ENCODE data around the gene TRIM7. TPM values are rescaled to one million over a fixed set of nuclear protein-coding genes. Genes with fewer than 3 reads are reported as not detected.

The TRIM7 gene
- total RNA-seq, 2 donors from 2014 or later, result 11.5 to 17.9 TPM

DNA sequence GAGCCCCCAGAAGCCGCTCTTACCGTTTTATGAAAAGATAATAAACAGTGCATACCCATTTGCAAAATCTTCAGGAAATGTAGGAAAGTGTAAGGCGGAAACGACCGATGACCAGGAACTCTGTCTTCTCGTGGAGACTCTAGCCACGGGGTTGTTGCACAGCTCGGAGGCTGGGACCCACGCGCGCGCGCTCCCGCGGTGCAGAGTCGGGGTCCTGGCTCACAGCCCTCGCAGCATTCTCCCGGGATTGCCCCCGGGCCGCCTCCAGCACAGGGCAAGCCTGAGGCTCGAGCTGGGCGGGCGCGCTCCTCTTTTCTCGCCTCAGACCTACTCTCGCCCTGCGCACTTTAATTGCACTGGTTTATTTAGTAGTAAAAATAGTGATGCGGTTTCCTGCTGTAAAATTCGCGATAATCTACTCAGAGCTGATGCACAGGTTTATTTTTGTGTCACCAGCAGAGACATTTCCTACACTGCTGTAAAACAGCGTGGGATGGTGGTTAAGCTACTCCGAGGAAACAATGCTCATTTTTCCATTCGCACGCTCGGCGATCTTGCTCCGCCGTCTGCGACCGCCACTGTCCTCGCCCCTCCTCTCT lies 15.5 kb downstream of the TRIM7 start:
- Histone ChIP-seq H3K4me3 (peak overlapping the region; percentile 58 to 82), H3K9me3 (no peaks in the 10 kb centered on the region), H3K36me3 (replicated peaks in 1 of 2; ENCODE audit: insufficient read depth in 1 of 2, low read depth in 2 of 2) (no peaks in the 10 kb centered on the region), H3K4me1 (peaks cover 40% of the 10 kb centered on the region), H3K27me3 (no peaks in the 10 kb centered on the region), H3K27ac (peak overlapping the region; percentile 41 to 92 (median 80))
- ATAC-seq (no peak), DNase-seq (peak in 3 of 4 donors; percentile 33 to 35 (median 33))
- TF ChIP-seq, protein P1, sequence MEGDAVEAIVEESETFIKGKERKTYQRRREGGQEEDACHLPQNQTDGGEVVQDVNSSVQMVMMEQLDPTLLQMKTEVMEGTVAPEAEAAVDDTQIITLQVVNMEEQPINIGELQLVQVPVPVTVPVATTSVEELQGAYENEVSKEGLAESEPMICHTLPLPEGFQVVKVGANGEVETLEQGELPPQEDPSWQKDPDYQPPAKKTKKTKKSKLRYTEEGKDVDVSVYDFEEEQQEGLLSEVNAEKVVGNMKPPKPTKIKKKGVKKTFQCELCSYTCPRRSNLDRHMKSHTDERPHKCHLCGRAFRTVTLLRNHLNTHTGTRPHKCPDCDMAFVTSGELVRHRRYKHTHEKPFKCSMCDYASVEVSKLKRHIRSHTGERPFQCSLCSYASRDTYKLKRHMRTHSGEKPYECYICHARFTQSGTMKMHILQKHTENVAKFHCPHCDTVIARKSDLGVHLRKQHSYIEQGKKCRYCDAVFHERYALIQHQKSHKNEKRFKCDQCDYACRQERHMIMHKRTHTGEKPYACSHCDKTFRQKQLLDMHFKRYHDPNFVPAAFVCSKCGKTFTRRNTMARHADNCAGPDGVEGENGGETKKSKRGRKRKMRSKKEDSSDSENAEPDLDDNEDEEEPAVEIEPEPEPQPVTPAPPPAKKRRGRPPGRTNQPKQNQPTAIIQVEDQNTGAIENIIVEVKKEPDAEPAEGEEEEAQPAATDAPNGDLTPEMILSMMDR (IDR thresholded peaks at IDR 0.05), result no peak
- TF ChIP-seq POLR2A (IDR thresholded peaks at IDR 0.05), result peak in 1 of 3 donors; percentile 8
- 0 to 1% methylated on average over 27 to 41 of the region's 41 CpGs for WGBS, 2 donors
- intact Hi-C loops (cut with DNase I), result no loop called here

DNA sequence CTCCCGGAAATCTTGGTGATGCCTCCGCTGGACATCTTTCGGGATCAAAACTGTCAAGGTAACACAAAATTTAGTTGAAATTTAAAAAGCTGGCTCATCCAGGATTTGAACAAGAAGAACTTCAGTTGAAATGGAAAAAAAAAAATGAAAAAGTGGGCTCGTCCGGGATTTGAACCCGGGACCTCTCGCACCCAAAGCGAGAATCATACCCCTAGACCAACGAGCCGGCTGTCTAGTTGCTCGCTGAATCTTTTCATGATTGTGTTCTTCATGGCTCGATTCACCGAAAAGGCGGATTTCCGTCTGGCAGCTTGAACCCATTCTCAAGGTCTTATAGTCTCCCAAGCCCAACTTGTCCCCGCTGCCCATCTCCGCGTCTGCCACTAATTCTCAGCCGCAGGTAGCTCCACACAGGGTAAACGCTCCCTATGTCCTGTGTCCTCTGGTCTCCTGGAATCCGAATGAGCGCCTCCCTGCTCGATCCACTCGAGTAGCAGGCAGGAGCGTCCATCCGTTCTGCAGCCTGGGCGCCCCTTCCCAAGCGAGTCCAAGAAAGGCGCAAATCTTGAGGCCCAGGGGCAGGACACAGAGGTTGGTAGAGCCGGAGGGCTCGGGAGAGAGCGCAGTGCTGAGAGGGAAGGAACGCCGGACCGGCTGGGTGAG lies 16.2 kb downstream of the TRIM7 start:
- Histone ChIP-seq H3K36me3 (replicated peaks in 1 of 2; ENCODE audit: insufficient read depth in 1 of 2, low read depth in 2 of 2) (no peaks in the 10 kb centered on the region), H3K9me3 (no peaks in the 10 kb centered on the region), H3K4me1 (peaks cover 43% of the 10 kb centered on the region), H3K27me3 (no peaks in the 10 kb centered on the region), H3K4me3 (peak overlapping the region; percentile 58 to 82), H3K27ac (peak overlapping the region; percentile 59 to 92 (median 80))
- WGBS, 2 donors, result 0% methylated on average over 23 to 35 of the region's 35 CpGs
- peak; percentile 23 for ATAC-seq
- TF ChIP-seq POLR2A (IDR thresholded peaks at IDR 0.05), result no peak
- intact Hi-C loops (cut with DNase I), result no loop called here
- DNase-seq, result peak; percentile 82 to 84 (median 83)

DNA sequence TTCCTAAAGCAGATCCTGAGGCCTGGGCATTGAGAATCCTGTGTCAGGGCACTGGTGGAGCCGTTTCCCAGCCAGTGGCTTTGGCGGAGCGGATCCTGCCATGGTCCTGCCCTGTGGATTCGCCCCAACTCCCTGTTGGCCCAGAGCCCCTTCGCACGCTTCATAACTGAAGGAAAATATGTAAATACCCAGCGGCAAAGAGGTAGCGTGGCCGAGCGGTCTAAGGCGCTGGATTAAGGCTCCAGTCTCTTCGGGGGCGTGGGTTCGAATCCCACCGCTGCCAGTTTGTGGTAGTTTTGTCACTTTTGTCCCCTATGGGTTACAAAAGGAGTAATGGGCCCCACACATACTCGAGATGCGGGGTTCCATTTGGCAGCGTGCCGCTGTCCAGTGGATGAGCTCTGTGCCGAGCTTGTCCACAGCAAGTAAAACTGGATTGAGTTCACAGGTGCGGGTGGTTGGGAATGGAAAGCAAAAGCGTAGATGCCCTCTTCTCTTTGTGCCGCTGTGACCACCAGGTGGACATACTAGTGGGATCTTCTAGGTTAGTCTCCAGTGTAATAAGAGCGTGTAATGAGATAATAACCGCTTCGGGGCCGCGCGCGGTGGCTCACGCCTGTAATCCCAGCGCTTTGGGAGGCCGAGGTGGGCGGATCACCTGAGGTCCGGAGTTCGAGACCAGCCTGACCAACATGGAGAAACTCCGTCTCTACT lies 17.3 kb downstream of the TRIM7 start:
- no peak overlapping the region for H3K4me3 ChIP-seq
- H3K27ac ChIP-seq, result peak overlapping the region; percentile 35 to 92 (median 80)
- WGBS, 2 donors, result 1 to 2% methylated on average over 31 to 37 of the region's 37 CpGs
- ATAC-seq, result peak; percentile 17
- intact Hi-C loops (cut with DNase I), result no loop called here
- DNase-seq, result peak; percentile 80 to 87 (median 83)
- H3K36me3 ChIP-seq (replicated peaks in 1 of 2; ENCODE audit: insufficient read depth in 1 of 2, low read depth in 2 of 2), result no peaks in the 10 kb centered on the region
- no peaks in the 10 kb centered on the region for H3K9me3 ChIP-seq
- no peaks in the 10 kb centered on the region for H3K27me3 ChIP-seq
- H3K4me1 ChIP-seq, result peaks cover 39% of the 10 kb centered on the region
- TF ChIP-seq, protein P1 (IDR thresholded peaks at IDR 0.05), result peak in 3 of 7 experiments; percentile 23 to 44 (median 36)
- no peak for TF ChIP-seq POLR2A (IDR thresholded peaks at IDR 0.05)

DNA sequence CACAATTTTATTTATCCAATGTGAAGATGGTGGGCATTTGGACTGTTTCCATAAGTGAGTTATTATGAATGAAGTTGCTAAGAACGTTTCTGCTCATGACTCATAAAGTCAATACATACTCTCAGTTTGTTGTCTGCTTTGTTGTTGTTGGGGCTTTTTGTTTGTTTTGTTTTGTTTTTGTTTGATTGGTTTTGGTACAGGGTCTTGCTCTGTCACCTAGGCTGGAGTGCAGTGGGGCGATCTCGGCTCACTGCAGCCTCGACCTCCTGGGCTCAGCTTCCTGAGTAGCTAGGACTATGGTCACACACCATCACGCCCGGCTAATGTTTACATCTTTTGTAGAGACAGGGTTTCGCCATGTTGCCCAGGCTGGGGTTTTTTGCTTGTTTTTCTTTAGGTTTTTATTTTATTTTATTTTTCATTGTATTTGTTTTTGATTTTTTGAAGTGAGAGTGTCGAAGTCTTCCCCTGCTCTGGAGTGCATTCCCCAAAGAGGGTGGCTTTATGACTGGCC lies 18.0 kb downstream of the TRIM7 start:
- Histone ChIP-seq H3K4me1 (peaks cover 34% of the 10 kb centered on the region), H3K9me3 (no peaks in the 10 kb centered on the region), H3K4me3 (no peak overlapping the region), H3K27me3 (no peaks in the 10 kb centered on the region), H3K27ac (peak overlapping the region in 1 of 4 donors; percentile 89), H3K36me3 (replicated peaks in 1 of 2; ENCODE audit: insufficient read depth in 1 of 2, low read depth in 2 of 2) (no peaks in the 10 kb centered on the region)
- no peak for DNase-seq
- no peak for ATAC-seq
- 52 to 58% methylated on average over 8 of the region's 8 CpGs for WGBS, 2 donors
- TF ChIP-seq, protein P1 (IDR thresholded peaks at IDR 0.05), result no peak
- no peak for TF ChIP-seq POLR2A (IDR thresholded peaks at IDR 0.05)
- intact Hi-C loops (cut with DNase I), result no loop called here

DNA sequence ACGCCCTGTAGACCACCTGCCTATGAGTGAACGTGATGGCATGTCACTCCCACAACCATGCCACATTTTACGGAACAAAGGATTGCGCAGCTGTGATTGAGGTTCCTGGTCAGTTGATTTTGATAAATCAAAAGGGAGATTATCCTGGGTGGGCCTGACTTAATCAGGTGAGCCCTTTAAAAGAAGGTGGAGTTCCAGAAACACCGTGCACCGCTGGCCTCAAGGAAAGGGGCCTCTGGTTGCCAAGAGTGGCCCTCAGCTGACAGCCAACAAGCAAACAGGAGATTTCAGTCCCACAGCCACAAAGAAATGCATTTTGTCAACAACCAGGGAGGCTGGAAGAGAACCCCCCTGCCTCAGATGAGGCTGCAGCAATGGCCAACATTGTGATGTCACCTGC lies 19.0 kb downstream of the TRIM7 start:
- H3K27ac ChIP-seq, result no peak overlapping the region
- no peaks in the 10 kb centered on the region for H3K9me3 ChIP-seq
- no peaks in the 10 kb centered on the region for H3K36me3 ChIP-seq (replicated peaks in 1 of 2; ENCODE audit: insufficient read depth in 1 of 2, low read depth in 2 of 2)
- intact Hi-C loops (cut with DNase I), result no loop called here
- H3K27me3 ChIP-seq, result no peaks in the 10 kb centered on the region
- no peak for DNase-seq
- ATAC-seq, result no peak
- H3K4me3 ChIP-seq, result no peak overlapping the region
- WGBS, 2 donors, result 59 to 70% methylated on average over 6 of the region's 6 CpGs
- H3K4me1 ChIP-seq, result peaks cover 34% of the 10 kb centered on the region
- TF ChIP-seq, protein P1 (IDR thresholded peaks at IDR 0.05), result no peak

All from body of pancreas (tissue), 4 donors.